Fibroblast of skin of back (primary cell): Measurements from ENCODE around the gene ZFPL1.

Experiments used
- DNase-seq: peaks from one replicate; pipeline ENCODE4 v3.0.0-alpha.2; 2013

The ZFPL1 gene

DNA sequence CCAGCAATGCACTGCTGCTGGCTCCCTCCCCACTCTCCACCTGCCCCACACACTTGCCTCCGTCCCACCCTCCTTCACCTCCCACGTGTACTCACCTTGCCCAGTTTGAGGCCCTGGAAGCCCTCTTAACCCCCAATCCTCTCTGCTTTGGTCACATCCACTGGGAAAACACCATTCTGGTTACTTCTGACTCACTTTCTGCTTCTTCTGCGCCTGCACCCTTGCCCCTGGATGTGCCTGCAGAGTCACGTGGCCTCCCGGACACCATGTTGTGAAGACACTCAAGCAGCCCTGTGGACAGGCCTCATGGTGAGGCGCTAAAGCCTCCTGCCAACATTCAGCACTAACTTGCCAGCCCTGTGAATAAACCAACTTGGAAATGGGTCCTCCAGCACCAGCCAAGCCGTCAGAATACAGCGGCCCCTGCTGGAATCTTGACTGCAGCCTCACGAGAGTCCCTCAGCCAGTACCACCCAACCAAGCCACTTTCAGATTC is 23.1 kb upstream of the ZFPL1 start:
- DNase-seq, result peak; percentile 9

DNA sequence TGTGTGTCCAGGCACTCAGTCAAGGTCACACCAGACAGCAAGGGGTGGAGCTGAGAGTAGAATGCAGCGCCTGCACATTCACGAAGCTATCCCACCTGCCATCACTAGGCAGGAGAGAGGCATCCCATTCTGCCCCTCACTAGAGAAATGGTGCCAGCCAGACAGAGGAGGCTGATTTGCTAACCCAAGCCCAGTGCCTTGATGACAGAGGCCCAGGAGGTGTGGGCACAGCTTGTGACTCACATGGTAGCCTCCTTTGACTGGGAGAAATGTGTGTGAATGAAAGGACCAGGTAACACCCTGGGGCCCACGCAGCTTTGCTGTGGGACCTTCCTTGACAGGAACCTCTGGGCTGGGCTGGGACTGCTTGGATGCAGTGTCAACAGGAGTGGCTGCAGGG is 20.5 kb upstream of the ZFPL1 start:
- no peak for DNase-seq

DNA sequence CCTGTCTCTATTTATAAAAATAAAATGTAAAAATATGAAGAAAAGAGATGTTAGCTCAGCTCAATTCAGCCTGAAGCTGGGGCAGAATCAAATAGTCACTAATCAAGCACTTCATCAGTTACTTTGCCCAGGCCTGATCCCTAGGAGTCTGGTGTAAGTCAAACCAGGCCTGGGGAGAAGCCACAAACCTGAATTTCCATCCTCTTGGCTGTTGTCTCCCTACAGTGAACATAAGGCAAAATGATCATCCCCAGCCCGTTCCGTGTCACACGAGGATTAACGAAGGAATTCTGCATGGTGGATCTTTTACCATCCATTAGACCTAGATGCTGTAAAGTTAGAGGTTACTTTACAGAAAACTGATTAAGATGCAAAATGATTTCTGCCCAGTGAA is 19.2 kb upstream of the ZFPL1 start:
- DNase-seq, result no peak

DNA sequence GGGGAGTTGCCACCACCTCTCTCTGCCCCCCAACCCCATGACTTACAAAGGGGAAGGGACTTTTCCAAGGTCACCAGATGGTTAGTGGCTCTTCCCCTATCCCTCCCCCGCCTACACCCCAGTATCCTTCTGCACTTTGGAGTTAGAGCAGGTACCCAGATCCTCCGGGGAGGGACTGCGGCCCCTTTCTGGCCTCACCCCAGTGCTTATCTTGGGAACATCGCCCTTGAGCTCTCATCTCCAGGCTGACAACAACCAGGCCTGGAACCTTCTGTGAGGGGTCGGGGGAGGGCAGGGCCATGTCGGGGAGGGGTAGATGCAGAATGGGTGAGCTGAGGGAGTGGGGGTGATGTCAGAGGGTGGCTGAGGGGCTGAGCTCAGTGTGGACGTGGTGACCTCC is 18.2 kb upstream of the ZFPL1 start:
- no peak for DNase-seq

DNA sequence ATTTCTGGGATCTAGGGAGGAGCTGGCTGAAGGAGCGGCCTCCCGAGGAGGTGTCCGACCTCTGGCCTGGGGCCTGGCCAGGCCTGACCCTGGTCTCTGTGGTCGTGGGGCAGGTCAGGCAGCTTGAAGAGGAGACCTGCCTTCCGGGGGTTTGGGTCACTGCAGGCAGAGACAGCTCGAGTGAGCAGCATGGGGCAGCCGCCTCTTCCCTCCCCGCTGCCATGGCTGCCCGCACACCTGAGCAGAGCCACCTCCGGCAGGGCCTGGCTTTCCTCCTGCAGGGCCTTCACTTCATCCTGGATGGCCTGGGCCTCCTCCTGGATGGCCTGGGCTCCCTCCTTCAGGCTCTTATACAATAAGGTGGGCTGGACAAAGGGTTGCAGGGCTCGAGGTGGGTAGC is 17.7 kb upstream of the ZFPL1 start:
- DNase-seq, result no peak

DNA sequence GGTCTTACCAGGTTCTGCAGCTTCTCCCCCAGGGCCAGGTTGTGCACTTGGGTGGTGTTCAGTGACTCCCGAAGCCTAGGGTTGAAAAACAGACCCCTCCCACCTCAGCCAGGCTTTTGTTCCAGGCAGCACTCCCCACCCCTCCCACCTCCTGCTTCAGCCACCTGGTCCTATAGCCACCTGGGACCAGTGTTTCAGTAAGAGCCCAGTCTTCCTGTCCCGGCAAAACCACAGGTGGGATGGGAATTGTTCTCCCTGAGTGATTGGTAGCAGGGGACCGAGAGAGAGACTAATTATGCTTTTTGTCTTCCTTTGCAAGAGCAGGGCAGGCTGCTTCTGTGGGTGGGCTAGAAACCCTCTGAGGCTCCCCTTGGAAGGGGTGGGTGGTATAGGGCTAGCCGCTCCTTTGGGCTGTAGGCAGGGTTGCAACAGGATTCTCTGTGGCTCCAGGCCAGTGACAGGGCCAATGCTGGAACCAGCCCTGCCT is 17.2 kb upstream of the ZFPL1 start:
- DNase-seq, result no peak

DNA sequence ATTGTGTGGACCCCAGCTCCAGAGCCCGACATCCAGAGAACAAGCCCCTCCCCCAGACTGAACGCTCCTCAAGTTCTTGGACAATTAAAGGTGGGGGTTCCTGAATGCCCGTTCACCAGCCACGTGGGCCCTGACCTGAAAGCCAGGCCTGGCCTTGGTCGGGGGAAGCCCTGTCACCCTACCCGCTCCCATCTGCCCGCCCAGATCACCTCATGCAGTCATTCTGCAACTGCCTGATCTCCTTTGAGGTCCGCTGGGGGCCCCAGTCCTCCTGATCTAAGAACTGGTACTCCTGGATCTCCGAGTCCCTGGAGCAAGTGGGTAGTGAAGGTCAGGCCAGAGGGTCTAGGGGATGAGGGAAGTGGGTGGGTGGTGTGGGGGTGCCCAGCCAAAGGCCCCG is 16.6 kb upstream of the ZFPL1 start:
- no peak for DNase-seq

DNA sequence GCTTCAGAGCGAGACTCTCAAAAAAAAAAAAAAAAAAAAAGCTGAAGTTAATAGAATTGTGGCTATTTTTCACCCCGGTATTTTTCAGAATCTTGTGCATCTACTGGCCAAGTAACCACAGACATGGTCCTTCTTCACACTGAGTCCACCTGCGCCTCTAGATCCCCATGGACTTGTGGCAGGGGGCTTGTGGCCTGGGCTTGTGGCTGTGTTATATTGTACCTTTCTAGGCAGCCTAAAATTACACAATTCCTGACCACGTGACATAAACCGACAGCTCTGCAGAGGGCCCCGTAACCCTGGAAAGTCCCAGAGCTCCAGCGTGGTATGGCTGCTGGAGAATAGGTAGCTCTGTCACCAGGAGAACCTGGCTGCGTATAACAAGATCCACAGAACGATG is 14.8 kb upstream of the ZFPL1 start:
- DNase-seq, result no peak

DNA sequence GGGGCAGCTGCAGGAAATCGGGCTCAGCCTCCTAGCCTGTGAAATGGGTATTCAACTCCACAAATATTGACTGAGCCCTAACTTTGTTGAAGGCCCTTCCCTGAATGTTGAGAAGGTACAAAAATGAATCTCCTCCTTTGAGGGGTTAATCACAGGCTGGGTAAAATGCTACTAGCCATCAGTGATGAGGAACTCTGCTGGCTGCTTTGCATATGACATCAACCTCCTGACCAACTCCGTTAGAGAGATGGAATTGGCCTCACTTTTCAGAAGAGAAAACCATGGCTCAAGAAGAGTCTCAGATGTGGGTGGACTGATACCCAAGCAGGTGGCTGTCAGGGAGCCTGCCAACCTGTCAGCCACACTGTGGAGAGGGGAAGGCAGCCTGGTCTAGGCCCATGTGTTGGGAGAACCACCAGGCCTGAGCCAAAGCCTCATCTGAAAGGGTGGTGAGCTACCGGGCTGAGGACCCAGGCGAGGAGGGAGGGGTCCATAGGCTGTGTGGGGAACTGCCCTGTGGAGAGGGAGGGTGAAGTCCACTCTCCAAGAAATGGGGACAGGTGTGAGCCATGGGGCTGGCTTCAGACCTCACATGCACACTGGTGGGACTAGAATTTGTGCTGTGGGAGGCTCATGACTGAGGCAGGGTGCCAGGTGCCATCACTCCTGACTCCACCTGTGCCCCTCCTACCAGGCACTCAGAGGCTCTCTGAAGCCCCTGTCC is 12.0 kb upstream of the ZFPL1 start:
- no peak for DNase-seq

DNA sequence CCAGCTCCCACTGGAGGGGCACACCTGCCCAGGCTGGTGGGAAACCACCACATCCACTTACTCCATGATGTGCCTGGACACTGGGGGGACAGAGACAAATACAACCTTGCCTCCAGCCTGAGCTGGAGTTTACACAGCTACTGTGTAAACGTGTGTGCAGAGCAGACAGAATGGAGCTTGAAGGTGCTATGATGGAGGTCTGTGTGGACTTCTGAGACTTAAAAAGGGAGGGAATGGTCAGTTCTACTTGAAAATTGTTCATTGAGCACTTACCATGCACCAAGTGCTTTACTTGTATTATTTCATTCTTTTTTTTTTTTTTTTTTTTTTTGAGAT is 11.4 kb upstream of the ZFPL1 start:
- DNase-seq, result no peak

DNA sequence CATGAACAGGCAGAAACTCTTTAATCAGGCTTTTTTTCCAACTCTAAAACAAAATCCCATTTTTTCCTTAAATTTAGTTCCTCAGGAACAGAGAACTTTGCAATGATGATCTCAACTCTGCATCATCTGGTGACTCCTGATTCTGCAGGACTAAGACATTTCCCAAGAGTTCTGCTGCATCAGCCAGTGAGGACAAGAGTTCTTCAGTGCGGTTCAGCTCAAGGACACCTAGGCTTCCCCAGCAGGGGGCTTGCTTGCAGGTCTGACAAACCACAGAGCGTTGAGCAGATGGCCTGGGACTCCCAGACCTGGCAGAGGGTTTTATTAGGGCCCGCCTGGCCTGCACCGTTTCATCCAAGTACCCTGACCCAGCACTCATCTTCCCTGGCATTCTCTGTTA is 6.6 kb upstream of the ZFPL1 start:
- no peak for DNase-seq

DNA sequence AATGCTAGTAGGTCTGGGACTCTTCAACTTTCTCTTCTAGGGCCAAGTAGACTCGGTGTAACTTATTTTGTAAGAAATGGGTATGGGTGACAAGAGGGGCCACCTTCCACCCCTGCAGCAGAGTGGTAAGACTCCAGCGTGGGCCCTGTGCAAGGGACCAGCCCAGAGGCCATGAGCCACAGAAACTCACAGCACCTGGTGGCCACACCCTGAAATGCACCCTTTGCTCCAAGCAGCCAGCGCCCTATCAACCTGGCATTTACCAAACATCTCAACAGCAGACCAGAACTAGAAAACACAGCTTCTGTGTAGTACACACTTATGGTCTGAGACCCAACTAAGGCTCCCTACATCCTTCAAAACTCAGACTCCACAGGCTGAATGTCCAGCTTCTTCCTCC is 5.9 kb upstream of the ZFPL1 start:
- DNase-seq, result peak; percentile 5

DNA sequence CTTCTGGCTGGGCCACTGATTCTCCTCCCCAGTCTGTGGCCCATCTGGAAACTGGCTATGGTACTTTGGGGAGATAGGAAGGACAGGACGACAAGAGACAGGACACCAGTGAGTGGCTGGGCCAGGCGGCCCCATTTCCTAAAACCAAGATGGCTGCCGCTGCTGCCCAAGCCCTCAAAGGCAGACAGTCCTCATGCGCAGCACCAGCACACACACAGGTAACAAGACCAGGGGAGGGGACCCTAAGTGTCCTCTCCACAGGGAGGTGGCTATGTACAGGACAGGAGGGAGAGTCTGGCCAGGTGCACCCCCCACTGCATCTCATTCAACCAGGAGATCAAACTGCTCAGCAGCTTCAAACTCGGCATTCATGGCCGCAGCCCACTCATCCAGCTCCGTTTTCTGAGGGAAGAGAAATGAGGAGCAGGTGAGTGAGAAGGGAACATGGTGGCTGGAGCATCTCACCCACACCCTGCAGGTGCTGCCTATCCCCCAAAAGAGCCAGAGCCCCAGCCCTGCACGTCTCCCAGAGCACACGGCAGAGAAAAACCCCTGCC is 5.2 kb upstream of the ZFPL1 start:
- no peak for DNase-seq

DNA sequence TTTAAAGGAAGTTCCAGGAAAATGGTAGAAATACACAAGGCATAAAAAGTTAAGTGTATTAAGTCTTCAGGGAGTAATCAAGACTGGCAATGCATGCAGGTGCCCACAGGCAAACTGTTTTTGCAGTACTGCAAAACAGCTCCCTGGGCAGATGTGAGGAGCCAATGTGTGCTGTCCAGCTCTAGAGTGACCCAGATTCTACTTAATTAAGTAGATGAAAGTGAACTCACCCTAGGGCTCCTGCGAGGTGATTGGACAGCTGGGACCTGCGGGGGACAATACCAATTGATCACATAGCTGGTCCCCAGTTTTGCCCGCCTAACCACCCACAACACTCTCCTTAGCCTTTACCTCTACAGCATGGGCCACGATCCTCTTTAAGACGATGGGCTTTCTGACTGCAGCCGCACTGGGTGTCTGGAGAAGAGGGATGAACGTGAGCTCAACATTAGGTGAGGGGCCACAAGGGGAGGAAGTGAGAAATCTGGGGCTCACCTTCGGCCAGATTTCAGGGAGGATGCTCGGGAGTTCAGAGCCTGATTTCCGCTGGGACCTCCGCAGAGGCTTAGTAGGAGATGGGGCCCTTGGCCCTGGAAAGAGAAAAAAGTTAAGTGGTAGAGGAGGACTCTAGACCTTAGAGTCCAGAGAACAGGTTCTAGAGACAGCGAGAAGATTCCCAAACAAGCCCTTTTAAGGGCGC is 738 bp upstream of the ZFPL1 start:
- no peak for DNase-seq

DNA sequence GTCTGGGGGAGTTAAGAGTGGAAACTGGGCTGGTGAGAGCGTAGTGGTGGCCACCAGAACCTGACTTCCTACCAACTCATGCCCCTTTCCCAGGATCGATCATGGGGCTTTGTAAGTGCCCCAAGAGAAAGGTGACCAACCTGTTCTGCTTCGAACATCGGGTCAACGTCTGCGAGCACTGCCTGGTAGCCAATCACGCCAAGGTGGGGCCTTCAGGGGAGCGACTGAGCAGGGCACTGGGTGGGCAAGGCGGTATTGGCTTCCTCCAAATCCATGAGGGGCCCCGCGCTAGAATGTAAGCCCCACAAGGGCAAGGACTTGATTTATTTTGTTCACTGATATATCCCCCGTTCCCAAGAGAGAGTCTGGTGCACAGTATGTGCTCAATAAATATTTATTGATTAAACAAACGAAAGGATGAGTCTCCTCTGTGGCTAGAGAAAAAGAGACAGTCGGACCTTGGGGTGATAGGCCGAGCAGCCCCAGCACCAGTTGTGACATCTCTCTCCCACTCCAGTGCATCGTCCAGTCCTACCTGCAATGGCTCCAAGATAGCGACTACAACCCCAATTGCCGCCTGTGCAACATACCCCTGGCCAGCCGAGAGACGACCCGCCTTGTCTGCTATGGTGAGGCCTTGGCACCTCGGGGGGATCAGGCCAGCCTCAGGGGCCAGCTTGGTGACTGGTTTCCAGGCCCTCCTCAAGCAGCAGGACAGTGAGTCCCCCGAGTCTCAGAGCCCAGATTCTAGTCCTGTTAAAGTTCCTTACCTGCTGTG is 765 bp downstream of the ZFPL1 start:
- no peak for DNase-seq

DNA sequence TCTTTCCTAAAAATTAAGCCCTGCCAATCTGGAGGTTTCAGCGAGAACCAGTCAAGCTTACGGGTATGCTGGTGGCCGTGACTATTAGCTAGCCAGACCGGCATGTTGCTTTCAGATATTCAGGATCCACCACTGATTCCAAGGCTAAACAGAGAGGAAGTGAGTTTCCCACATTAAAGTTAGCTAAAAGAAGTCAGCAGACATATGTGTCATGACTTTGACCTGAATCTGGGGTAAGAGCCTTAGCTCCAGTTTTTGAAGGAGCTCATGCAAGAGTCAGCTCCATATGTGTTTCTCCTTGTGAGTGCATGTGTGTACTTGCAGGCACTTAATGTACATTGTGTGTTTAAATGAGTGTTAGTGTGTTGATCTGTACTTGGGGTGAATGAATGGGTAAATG is 1.4 kb downstream of the ZFPL1 start:
- no peak for DNase-seq

DNA sequence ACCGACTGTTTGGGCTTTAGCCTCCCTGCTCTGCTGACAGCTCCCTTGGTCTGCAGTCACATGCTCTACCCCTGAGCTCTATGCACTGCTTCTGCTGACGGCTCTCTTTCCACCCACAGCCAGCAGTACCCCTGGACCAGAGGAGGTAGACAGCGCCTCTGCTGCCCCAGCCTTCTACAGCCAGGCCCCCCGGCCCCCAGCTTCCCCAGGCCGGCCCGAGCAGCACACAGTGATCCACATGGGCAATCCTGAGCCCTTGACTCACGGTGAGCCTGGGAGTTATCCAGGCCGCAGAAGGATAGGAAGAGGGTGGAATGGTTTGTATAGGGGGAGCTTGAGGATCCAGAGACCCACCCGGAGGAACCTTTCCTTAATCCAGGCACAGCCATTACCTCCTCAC is 2.8 kb downstream of the ZFPL1 start:
- DNase-seq, result no peak

DNA sequence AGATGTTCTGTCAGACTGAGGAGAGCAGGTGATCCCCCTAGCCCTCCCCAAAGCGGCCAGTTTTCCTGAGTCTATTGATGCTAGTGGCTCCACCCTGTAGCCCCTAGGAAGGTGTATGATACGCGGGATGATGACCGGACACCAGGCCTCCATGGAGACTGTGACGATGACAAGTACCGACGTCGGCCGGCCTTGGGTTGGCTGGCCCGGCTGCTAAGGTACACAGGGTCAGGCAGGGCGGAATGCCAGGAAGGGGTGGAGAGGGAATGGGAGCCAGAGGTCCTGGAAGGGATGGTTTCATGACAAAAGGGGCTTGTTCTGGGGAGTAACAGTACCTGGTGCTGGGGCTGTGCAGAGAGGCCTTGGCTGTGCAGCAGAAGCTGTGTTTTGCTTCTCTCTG is 3.2 kb downstream of the ZFPL1 start:
- no peak for DNase-seq

DNA sequence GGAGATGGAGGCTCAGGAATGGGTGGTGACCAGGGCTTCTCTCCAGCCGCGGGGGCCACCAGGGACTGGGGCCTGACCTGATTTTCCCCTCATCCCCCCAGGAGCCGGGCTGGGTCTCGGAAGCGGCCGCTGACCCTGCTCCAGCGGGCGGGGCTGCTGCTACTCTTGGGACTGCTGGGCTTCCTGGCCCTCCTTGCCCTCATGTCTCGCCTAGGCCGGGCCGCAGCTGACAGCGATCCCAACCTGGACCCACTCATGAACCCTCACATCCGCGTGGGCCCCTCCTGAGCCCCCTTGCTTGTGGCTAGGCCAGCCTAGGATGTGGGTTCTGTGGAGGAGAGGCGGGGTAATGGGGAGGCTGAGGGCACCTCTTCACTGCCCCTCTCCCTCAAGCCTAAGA is 3.8 kb downstream of the ZFPL1 start:
- no peak for DNase-seq

DNA sequence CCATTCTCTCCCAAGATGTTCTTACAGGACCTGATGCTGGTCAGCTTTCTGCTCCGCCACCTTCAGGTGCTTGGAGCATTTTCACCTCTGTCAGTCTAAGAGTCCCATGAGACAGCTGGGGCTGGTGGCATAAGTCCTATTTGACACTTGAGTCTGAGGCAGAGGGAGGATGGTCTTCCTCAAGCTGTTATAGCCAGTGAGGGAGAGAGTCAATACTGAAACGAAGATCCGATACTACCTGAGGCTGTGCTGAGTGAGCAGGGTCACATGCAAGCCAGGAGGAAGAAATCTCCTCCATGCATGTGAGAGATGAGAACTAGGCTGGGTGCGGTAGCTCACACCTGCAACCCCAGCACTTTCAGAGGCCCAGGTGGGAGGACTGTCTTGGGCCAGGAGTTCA is 5.6 kb downstream of the ZFPL1 start:
- DNase-seq, result no peak

DNA sequence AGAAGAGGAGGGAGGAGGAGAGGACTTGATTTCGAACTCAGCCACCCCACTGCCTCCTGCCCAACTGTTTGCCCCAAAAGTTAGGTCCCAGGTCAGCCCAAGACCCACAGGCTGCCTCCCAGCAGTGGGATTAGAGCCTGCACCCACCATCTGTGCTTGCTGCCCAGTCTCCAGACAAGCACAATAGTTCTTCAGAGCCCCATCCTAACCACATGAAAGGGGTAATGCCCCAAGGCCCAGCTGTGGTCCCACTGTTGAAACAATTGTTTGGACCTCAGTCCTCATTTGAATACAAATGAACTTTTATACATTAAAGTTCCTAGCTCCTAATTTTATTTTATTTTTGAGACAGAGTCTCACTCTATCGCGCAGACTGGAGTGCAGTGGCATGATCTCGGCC is 6.6 kb downstream of the ZFPL1 start:
- DNase-seq, result no peak

DNA sequence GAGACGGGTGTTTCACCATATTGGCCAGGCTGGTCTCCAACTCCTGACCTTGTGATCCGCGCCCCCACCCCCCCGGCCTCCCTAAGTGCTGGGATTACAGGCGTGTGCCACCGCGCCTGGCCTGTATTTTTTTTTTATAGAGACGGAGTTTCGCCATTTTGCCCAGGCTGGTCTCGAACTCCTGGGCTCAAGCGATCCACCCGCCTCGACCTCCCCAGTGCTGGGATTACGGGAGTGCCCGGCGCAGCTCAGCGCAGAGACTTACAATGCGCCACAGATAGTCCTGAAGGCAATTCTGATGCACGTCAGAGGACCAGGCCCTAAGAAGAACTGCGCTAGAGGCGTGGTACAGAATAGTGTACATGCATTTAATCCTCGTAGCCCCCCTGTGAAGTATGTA is 11.4 kb downstream of the ZFPL1 start:
- no peak for DNase-seq
